ENCODE results near the gene TRHDE.

DNA sequence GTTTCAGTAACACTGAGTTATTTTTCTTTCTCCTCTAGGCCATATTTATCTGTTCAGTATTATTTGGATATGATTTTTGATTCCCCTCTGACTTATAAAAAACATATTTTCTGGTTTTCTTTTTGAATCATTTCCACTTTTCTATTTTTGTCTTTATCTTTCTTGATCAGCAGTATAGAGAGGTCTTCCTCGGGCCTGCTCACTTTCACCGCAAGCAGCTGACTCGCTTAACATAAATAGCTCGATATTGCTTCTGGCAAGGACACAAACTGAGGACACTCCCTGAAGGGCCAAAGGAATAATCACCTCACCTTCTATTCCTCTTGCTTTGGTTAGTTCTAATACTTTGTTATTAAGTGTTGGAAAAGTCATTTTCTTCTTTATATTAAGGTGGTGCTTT lies 25.8 kb upstream of the TRHDE start:
- TF ChIP-seq, protein P1, sequence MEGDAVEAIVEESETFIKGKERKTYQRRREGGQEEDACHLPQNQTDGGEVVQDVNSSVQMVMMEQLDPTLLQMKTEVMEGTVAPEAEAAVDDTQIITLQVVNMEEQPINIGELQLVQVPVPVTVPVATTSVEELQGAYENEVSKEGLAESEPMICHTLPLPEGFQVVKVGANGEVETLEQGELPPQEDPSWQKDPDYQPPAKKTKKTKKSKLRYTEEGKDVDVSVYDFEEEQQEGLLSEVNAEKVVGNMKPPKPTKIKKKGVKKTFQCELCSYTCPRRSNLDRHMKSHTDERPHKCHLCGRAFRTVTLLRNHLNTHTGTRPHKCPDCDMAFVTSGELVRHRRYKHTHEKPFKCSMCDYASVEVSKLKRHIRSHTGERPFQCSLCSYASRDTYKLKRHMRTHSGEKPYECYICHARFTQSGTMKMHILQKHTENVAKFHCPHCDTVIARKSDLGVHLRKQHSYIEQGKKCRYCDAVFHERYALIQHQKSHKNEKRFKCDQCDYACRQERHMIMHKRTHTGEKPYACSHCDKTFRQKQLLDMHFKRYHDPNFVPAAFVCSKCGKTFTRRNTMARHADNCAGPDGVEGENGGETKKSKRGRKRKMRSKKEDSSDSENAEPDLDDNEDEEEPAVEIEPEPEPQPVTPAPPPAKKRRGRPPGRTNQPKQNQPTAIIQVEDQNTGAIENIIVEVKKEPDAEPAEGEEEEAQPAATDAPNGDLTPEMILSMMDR (IDR thresholded peaks at IDR 0.05; ENCODE audit: low read depth, low read length), result no peak
- no peak for TF ChIP-seq EZH2phosphoT487 (IDR thresholded peaks at IDR 0.05; ENCODE audit: low read depth)
